ENCODE results near the gene NFATC1. TPM values are rescaled to one million over a fixed set of nuclear protein-coding genes. Genes with fewer than 3 reads are reported as not detected.

The NFATC1 gene
- total RNA-seq, 2 donors from 2014 or later = 27.6 to 40.8 TPM

GRCh38 chr18:79392226-79392625, 3.5 kb upstream of the NFATC1 start:
- Histone ChIP-seq H3K4me3 (no peak overlapping the region), H3K36me3 (no peaks in the 10 kb centered on the region), H3K4me1 (ENCODE audit: control insufficient read depth in 1 of 2, low read depth in 2 of 2) (peaks cover 14 to 26% of the 10 kb centered on the region in 2 donors), H3K27ac (peak overlapping the region; percentile 95 to 98), H3K27me3 (replicated peaks; ENCODE audit: insufficient read depth) (no peaks in the 10 kb centered on the region), H3K9me3 (no peaks in the 10 kb centered on the region)
- ATAC-seq (ENCODE audit: insufficient number of reproducible peaks, low FRiP score, low read depth) = no peak
- TF ChIP-seq CTCF (IDR thresholded peaks at IDR 0.05) = no peak
- DNase-seq (ENCODE audit: low spot score) = no peak

GRCh38 chr18:79393181-79393634, 2.5 kb upstream of the NFATC1 start:
- DNase-seq (ENCODE audit: low spot score) = no peak
- TF ChIP-seq CTCF (IDR thresholded peaks at IDR 0.05) = no peak
- Histone ChIP-seq H3K4me1 (ENCODE audit: control insufficient read depth in 1 of 2, low read depth in 2 of 2) (peaks cover 14 to 32% of the 10 kb centered on the region in 2 donors), H3K27me3 (replicated peaks; ENCODE audit: insufficient read depth) (no peaks in the 10 kb centered on the region), H3K9me3 (no peaks in the 10 kb centered on the region), H3K4me3 (peak overlapping the region; percentile 75), H3K27ac (peak overlapping the region; percentile 95 to 98), H3K36me3 (no peaks in the 10 kb centered on the region)
- ATAC-seq (ENCODE audit: insufficient number of reproducible peaks, low FRiP score, low read depth) = peak; percentile 12

- H3K4me3 ChIP-seq = peak overlapping the region; percentile 75
- no peaks in the 10 kb centered on the region for H3K9me3 ChIP-seq
- H3K27me3 ChIP-seq (replicated peaks; ENCODE audit: insufficient read depth) = no peaks in the 10 kb centered on the region
- H3K4me1 ChIP-seq (ENCODE audit: control insufficient read depth in 1 of 2, low read depth in 2 of 2) = peaks cover 14 to 32% of the 10 kb centered on the region in 2 donors
- ATAC-seq (ENCODE audit: insufficient number of reproducible peaks, low FRiP score, low read depth) (peak; percentile 78), DNase-seq (ENCODE audit: low spot score) (peak; percentile 75)
- H3K27ac ChIP-seq = peak overlapping the region; percentile 95 to 98
- no peak for TF ChIP-seq CTCF (IDR thresholded peaks at IDR 0.05)
- H3K36me3 ChIP-seq = no peaks in the 10 kb centered on the region
Measured at GRCh38 chr18:79393635-79394533, 1.8 kb upstream of the NFATC1 start.

- peak overlapping the region; percentile 95 to 98 for H3K27ac ChIP-seq
- no peak for ATAC-seq (ENCODE audit: insufficient number of reproducible peaks, low FRiP score, low read depth)
Measured at GRCh38 chr18:79394534-79395307, 1.0 kb upstream of the NFATC1 start.

More at GRCh38 chr18:79394534-79395307, 1.0 kb upstream of the NFATC1 start:
- H3K36me3 ChIP-seq = no peaks in the 10 kb centered on the region
- no peak for DNase-seq (ENCODE audit: low spot score)
- H3K9me3 ChIP-seq = no peaks in the 10 kb centered on the region
- no peak for TF ChIP-seq CTCF (IDR thresholded peaks at IDR 0.05)
- H3K4me1 ChIP-seq (ENCODE audit: control insufficient read depth in 1 of 2, low read depth in 2 of 2) = peaks cover 18 to 32% of the 10 kb centered on the region in 2 donors
- peak overlapping the region; percentile 75 for H3K4me3 ChIP-seq
- no peaks in the 10 kb centered on the region for H3K27me3 ChIP-seq (replicated peaks; ENCODE audit: insufficient read depth)
